ENCODE measurements around the gene MSTN. TPM values are rescaled to one million over a fixed set of nuclear protein-coding genes. Genes with fewer than 3 reads are reported as not detected.
"Not testable (repeated sequence)": the region's sequence is repeated elsewhere in the genome, so short reads cannot be mapped to it uniquely, and the experiment has no call there.

MSTN gene
- total RNA-seq, 4 donors from 2014 or later = 0.95 to 1.9 TPM; not detected in 2

- intact Hi-C loops (cut with DNase I; ENCODE audit: low total_unique reads) = no loop called here
- no peaks in the 10 kb centered on the region for H3K9me3 ChIP-seq
- no peak for TF ChIP-seq POLR2A (IDR thresholded peaks at IDR 0.05)
- H3K27me3 ChIP-seq = no peaks in the 10 kb centered on the region
- DNase-seq = no peak
- H3K36me3 ChIP-seq = no peaks in the 10 kb centered on the region
- H3K4me1 ChIP-seq = no peaks in the 10 kb centered on the region
- no peak overlapping the region for H3K4me3 ChIP-seq
- no peak overlapping the region for H3K27ac ChIP-seq
These were observed 41.8 kb downstream of the MSTN start for GRCh38 chr2:190020720-190021119.

GRCh38 chr2:190017837-190018236, 44.7 kb downstream of the MSTN start:
- TF ChIP-seq POLR2A (IDR thresholded peaks at IDR 0.05) (no peak), CTCF (IDR thresholded peaks at IDR 0.05) (no peak)
- no peak overlapping the region for H3K4me3 ChIP-seq
- H3K9me3 ChIP-seq = no peaks in the 10 kb centered on the region
- H3K27me3 ChIP-seq = no peaks in the 10 kb centered on the region
- no peaks in the 10 kb centered on the region for H3K4me1 ChIP-seq
- H3K36me3 ChIP-seq = no peaks in the 10 kb centered on the region
- no peak overlapping the region for H3K27ac ChIP-seq
- intact Hi-C loops (cut with DNase I; ENCODE audit: low total_unique reads) = no loop called here
- DNase-seq = no peak

GRCh38 chr2:190015969-190016368, 46.6 kb downstream of the MSTN start:
- H3K4me3 ChIP-seq; H3K36me3 ChIP-seq; intact Hi-C loops (cut with DNase I; ENCODE audit: low total_unique reads); H3K27me3 ChIP-seq; H3K4me1 ChIP-seq; H3K9me3 ChIP-seq; H3K27ac ChIP-seq; DNase-seq: not testable (repeated sequence)

Measured in uterus (tissue), 4 donors.